HG03442 (cell line): Measurements from ENCODE around the gene GPR158.

Experiments
- ATAC-seq: cut with Tn5 transposase; IDR thresholded peaks from one replicate; pipeline ENCODE4 v1.9.1; 2021; ENCODE audit warnings: mild to moderate bottlenecking, moderate library complexity; ENCODE audit not compliant: unreplicated experiment

Gene GPR158

DNA sequence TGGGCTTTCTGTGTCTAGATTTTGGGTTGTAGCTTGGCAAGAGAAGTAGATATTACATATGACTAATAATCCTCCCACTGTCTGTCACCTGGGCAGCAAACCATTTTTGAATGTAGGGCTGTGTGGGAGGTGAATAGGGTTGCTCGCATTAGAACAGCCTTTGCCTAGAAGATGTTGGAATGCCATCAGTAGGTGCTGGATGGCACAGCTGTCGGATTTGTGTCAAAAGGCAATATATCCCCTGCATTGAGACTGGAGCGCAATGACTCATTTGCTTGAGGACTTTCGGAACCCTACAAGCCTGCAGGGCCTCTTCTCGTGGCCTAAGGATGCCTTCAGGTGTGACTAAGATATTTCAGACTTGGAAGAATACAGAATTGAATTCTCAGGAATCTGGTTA lies 323.8 kb downstream of the GPR158 start:
- ATAC-seq: no peak

DNA sequence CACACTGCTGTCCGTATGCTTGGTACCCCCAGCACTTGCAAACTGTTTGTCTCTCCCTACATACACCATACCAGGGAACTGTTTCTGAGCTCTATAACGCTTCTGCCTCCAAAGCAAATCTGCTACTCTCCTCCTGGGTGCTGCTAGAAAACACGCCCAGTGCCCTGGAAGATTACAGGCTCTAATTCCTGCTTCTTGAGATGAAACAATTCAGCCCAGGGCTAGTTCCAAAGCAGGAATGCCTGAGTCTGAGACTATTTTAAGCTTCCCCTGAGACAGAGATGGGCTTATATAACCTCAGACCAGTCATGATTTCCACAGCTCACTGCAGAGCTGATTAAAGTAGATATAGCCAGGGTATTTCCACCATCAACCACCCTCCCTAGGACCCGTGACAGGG lies 327.1 kb downstream of the GPR158 start:
- no peak for ATAC-seq

DNA sequence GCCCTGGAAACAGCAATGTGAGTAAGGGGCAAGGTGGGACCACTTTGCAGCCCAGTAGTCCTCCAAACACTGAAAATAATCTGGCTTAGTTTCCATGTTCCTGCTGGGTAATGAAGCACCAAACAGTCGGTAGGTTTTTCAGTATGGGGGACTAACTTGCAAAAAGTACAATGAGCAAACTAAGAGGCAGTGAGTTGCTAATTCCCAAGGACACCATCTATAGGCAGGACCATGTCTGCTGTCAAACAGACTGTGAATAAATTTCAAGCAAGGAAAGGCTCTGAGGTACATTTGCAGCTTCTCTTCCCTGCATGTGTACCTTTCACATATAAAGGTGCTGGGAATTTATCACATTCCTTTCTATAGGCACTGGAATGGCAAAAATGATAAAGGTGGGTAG lies 327.7 kb downstream of the GPR158 start:
- no peak for ATAC-seq

DNA sequence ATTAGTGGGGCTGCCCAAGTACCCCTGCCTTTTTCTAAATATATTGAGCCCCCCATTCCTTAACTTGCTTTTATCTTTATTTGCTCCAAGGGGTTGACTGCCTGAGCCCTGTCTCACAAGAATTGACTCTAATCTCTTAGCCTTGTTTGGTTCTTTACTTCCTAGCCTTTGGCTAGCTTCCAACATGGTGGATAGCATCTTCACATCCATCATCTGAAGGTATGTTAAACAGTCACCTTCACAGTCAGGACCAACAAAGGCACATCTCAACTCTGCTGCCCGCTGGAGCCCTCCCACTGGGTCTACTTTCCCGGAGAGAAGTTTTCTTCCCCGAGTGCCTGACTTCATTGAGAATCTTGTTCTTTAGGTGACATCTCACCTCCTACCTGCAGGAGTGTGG lies 329.5 kb downstream of the GPR158 start:
- no peak for ATAC-seq

DNA sequence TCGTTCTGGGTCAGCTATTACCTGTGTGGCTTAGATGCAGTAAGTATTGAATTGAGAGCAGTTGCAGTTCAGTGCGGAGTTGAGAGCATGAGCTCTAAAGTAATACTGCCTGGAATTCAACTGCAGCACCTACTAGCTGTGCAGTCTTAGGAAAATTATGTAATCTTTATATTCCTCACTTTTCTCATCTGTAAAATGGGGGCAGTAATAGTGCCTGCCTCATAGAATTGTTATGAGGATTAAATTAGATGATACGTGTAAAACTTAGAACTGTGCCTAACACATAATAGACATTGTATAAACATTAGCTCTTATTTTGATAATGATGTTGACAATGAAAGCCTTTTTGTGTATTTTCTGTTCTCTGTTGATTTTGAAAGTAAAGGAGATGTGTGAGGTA lies 330.0 kb downstream of the GPR158 start:
- ATAC-seq: no peak

DNA sequence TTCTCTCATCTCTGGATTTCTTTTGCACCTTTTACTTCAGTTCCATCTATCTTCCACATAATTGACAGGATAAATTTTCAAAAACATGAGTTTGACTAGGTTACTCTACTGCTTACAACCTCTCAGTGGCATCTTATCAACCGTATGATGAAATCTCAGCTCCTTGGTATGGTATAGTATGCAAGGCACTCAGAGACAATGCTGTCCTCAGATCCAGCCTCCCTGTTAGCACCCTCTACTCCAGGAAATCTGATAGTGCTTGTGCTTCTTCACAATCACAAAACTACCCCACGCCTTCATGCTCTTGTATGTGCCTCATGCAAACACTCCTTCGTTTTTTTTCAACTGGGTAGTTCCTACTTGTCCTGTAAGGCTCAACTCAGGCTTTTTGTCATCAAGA lies 330.7 kb downstream of the GPR158 start:
- ATAC-seq: no peak

DNA sequence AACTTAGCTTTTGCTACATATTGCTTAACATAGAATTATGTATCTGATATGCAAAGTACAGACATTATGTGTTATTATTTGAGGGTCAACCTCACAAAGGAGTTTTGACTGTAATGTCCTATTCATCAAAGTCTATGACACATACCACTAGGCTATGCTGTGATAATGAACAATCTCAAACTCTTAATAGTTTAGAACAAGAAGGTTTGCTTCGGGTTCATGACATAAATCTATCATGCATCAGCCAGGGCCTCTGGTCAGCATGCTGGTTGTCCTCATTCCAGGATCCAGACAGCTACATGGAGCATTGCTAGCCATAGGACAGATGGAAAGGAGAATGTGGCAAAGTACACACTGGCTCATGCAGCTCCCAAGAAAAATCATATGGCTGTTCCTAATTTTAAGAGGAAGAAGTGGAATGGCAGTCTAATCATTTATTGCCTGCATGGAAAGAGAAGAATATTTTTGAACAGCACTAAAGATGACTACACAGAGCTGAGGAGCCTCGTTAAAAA lies 332.1 kb downstream of the GPR158 start:
- no peak for ATAC-seq

DNA sequence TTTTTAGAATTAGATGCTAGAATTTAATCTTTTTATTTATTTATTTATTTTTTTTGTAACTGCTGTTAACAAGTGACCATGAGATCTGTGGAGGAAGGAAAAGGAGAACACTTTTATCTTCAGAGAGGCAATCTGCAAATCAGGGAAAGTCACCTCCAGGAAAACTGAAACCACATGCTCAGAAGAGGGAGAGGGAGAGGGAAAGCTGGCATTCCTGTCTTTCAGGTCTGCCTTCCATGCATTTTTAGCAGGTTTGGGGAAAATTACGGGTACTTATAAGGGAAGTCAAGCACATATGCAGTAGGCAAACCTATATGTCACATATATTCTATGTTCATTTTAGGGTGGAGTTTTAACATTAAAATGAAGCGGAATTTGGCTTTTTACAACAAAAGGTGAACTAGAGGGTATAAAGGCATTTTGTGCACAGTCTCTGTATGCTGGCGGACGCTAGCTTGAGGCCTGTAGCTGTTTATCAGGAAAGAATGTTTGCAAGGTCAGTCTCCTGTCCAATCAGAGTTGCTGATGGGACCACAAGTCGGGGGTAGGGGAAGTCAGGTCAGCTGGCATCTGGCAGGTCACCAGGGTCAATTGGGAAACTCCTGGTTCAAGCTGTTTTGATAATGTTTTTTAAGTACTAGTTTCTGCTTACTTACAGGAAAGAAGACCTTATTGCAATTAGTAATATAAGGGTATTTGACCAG lies 333.5 kb downstream of the GPR158 start:
- no peak for ATAC-seq

DNA sequence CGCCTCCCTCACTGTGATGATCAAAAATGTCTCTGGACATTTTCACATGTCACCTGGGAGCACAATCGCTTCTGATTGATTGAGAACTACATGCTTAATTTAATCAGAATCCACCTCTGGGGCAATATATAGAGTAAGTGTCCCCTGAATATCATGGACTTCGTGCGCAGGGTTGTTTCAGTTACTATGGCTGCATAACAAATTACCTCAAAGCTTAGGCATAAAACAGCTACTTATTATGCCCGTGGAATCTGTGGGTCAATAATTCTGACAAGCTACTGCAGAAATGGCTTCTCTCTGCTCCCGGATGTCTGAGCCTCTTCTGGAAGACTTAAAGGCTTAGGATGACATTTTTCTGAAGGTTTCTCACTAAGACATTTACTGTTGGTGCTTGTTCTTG lies 334.4 kb downstream of the GPR158 start:
- no peak for ATAC-seq

DNA sequence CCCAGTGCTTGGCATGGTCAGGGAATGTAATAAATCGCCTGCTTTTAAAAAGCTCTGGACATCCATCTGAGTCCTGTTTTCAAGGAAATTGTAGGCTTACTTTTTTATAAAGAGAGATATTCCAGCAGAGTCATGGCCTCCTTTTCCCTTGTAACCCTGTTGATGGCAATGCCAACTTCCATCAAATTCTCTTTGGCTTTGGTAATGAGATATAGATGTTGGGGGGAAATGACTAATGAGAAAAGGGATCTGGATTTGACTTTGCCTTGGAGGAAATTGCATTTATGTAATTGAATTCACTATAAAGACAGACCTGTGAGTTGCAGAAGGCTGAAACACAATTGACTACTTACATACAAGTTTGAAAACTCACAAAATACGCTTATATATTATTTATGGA lies 347.5 kb downstream of the GPR158 start:
- ATAC-seq: no peak

DNA sequence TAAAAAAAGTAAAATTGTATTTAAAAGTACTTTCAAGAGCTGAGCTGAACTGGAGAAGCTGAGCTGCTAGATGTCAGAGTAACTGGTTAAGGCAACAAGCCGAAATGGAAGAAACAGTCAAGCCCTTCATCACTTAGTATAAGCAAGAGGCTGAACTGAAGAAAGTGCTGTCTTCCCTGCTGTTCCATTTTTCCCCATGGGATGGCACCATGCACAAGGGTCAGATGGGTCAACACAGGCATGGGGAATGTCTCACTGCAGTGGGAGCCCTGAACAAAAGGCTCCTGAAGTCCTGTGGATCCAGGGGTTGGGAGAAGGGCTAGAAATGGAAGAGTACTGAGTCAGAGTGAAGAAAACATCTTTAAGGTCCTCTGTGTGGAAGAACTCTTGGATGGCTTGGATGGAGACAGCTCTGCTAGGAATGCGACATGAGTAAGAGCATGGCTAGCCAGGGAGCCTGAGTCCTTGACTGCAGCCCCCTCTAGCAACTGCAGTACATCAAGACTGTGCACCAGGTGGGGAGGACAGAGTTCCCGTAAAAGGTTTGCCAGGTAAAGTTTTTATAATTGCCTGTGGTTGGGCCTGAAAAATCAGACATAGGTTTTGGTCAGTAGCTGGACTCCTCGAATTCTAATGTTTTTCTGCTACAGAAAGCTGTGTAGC lies 348.3 kb downstream of the GPR158 start:
- ATAC-seq: no peak

DNA sequence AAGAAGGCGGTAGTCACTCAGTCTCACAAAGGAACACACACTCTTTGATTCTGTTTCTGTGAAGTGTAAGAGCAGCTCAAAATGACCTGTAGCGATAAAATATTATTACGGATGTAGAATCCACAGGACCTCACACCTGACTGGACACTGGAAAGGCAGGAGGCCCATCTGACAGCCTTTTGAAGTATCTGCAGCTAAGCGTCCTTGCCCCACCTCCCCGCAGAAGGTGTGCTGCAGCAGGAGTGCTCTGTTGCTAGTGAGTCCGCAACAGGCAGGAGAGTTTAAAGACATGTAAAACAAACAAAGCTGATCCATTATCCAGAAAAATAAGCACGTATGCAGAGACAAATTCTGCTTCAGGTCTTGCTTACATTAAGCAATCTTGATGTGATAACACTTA lies 355.5 kb downstream of the GPR158 start:
- no peak for ATAC-seq

DNA sequence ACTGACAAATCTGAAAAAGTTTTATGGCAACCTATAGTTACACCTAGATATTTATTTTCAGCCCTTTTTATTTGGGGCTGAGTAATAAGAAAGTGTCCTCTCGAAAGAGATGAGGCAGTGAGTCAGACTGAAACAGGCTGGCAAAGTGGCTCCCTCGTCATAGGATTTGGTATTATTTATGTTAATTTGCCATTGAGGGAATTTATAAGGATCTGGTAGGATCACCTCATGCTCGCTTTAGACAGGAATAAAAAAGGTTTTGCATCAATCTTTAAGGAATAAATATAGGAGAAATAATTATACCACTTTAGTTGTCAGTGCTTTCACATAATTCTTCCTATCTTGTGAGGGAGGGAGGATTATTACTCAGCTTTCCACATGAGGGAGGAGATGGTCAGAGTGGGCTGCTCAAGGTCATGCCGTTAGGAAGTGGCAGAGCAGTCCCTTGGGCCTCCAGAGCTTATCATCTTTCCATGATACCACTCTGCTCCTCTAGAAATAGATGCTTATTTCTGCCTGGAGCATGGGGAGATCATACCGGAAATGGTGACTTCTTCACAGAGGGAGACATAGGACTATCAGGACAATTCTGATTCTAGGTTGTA lies 356.8 kb downstream of the GPR158 start:
- ATAC-seq: no peak

DNA sequence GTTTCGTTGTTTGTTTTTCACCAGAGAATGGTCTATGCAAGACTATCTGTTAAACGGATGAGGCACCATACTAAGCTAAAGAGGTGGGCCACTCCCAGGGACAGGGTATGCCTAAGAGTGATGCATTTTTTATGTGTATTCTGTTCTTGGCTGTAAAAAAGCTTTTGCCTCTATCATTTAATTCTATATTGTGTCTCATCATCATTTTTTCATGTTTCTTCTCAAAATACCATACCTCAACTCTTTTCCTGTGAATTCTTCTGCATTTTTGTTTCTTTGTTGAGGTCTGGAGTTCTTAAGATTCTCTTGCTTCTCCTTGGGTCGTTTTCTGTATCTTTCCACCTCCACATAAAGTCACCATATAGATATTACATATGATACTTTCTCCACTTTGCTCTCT lies 357.4 kb downstream of the GPR158 start:
- ATAC-seq: no peak

DNA sequence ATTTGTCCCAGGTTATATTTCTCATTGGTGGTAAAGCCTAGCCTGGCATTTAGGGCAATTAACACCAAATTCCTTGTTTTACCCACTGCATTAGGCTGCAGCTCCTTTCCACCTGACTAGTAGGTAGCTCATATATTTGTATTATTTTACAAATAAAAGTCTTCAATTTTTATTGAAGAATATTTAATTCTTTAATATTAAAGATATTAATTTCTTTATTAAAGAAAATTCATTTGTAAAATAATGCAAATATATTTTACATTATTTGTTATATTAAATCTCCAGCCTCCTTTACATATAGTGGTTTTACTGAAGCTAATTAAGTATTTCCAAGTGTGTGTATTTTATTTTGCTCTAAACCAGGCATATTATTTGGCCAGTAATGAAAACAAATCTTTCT lies 361.2 kb downstream of the GPR158 start:
- ATAC-seq: no peak

DNA sequence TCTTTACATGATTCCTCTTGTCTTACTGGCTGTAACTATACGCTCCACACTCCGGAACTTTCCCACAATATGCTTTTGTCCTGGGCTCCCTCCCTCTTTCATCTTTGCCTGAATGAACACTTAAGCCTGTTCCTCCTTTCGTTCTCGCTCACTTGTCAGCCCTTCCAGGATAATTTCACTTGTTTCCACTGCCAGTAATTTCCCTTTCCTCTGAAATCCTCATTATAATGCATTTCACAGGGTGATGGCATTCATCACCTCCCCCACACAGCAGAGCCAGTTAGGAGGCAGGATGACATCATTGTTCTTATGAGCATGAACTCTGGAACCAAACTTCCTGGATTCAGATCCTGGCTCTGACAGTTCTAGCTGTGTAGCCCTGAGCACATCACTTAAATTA lies 372.6 kb downstream of the GPR158 start:
- no peak for ATAC-seq

DNA sequence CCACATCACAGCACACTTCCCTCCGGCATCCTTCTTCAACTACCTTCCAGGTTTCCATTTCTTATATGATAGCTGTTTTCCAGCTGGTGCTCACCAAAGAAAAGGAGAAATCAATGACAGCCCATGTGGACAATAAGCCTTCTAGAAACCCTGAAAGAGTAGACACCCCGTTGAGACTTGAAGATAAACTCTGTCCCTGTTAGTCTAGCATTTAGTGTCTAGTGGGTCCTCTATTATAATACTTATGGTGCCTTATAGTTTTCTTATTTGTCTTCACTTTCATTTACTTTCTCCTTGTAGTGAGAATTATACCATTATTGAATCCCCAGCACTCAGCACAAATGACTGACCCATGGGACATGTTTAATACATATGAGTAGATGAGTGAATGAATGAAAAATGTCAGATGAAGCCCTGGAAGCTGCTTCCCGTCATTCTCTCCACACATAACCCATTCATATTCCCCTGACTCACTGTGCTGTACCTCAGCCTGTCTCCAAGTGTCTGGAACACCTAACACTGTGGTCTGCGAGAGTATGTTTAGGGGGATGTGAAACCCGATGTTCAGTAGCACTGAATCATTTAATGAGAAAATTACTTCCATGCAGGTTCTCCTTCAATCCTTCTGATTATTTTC lies 377.6 kb downstream of the GPR158 start:
- no peak for ATAC-seq

DNA sequence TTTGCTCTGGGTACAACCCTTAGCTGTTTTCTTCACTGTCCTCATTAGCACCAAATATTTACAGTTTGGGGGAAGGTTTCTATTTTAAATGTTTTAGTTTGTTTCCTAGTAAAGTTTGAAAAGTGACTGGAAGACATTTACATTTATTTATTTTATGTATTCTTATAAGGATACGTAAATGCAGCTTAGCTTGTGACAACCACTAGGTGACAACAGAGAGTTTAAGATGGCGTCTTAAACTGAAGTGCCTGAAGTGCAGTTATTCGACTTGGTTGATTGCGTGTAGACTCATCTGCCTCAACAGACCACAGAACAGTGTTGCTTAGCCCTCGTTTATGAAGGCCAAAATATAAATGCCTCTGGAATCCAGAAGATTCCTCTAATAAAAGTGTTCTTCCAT lies 381.1 kb downstream of the GPR158 start:
- ATAC-seq: no peak

DNA sequence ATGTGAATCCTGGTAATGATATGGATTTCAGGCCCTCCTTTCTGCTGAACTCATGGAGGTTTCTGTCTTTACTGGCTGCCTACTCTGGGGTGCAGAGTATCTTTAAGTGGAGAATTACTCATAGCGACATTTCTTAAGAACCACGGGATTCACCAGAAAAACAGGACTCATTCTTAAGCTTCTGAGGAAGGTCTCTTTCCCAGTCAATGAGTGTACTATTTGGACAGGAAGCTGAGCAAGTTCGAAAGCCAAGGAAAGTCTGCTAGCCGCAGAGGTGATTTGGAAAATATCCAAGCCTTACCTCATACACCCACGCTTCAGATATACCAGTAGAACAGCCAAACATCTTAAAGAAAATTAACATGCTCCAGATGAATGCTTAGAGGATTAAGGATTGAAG lies 381.7 kb downstream of the GPR158 start:
- ATAC-seq: no peak

DNA sequence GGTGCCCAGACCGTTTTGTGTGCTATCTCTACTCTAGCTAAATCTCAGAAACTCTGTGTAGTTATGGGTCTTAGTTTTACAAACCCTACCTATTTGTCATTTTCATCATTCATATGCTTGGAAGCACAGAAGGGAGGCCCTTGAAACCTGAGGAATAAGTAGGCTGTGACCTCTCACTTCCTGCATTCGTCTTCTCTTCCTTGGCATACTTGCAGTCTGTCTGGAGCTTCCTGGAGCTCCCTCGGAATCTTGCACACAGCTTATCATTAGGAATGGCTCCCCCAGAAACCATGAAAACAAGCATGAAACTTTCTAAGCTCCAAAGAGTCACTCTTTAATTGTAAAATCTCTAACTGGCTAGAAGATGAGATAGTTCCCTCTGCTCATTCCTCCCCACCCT lies 382.3 kb downstream of the GPR158 start:
- no peak for ATAC-seq

DNA sequence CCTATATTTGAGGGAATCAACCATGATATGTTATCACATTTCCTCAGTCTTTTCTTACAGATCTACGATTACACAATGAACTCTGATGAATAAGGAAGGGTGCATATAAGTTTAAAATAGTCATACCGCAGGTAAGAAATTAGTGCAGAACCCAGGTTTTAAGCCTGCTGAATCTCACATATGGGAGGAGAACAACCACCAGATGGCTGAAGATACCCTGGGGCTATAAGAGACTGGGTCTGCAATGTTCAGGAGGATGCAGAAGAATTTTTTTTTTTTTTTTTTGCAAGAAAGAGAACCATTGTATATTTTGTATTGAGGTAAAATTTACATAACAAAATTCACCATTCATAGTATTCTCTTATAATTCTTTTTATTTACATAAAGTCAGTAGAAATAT lies 387.0 kb downstream of the GPR158 start:
- no peak for ATAC-seq

DNA sequence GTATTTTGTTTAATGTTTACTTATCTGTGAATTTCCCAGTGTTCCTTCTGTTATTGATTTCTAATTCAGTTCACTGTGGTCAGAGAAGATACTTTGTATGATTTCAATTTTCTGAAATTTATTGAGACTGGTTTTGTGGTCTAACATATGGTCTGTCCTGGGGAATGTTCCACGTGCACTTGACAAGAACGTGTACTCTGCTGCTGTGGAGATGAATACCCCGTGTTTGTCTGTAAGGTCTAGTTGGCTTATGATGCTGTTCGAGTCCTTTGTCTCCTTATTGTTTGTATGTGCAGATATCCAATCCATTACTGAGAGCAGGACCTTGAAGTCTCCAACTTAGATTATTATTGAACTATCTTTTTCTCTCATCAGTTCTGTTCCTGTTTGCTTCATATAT lies 387.7 kb downstream of the GPR158 start:
- no peak for ATAC-seq
